GM19328 (cell line): ENCODE data around the gene KLHL26.

Experiments used
- ATAC-seq: cut with Tn5 transposase; IDR thresholded peaks from one replicate; pipeline ENCODE4 v1.9.1; 2021; ENCODE audit warnings: mild to moderate bottlenecking, moderate library complexity; ENCODE audit not compliant: unreplicated experiment

KLHL26 gene

GRCh38 chr19:18612772-18613588, 23.8 kb upstream of the KLHL26 start, which contains the start of gene TMEM59L:
TSS of gene TMEM59L (plus strand) at chr19:18612870. CDS start at chr19:18612959, 89 bp downstream.
- no peak for ATAC-seq

GRCh38 chr19:18613589-18614234, 23.1 kb upstream of the KLHL26 start:
- ATAC-seq: no peak

- ATAC-seq: no peak
Observed at GRCh38 chr19:18616023-18616422, 20.8 kb upstream of the KLHL26 start.

GRCh38 chr19:18617562-18617961, 19.3 kb upstream of the KLHL26 start:
- no peak for ATAC-seq

GRCh38 chr19:18618236-18618635, 18.6 kb upstream of the KLHL26 start:
- ATAC-seq: no peak

- ATAC-seq: no peak
Observed at GRCh38 chr19:18620311-18620710, 16.5 kb upstream of the KLHL26 start.

- no peak for ATAC-seq
Observed at GRCh38 chr19:18620902-18621301, 15.9 kb upstream of the KLHL26 start.

- no peak for ATAC-seq
Observed at GRCh38 chr19:18626906-18627305, 9.9 kb upstream of the KLHL26 start.

GRCh38 chr19:18629166-18630088, 7.4 kb upstream of the KLHL26 start:
- no peak for ATAC-seq

- no peak for ATAC-seq
Observed at GRCh38 chr19:18633321-18633720, 3.5 kb upstream of the KLHL26 start.

- no peak for ATAC-seq
Observed at GRCh38 chr19:18634612-18635297, 2.1 kb upstream of the KLHL26 start.

GRCh38 chr19:18635831-18636182, 1.0 kb upstream of the KLHL26 start:
- ATAC-seq: no peak

GRCh38 chr19:18636183-18636968, 452 bp upstream of the KLHL26 start:
- peak; percentile 81 for ATAC-seq

- ATAC-seq: no peak
Observed at GRCh38 chr19:18637673-18638630, 1.1 kb downstream of the KLHL26 start.

GRCh38 chr19:18639706-18640243, 2.9 kb downstream of the KLHL26 start:
- ATAC-seq: no peak

GRCh38 chr19:18644196-18645034, 7.6 kb downstream of the KLHL26 start:
- no peak for ATAC-seq

GRCh38 chr19:18645035-18645511, 8.2 kb downstream of the KLHL26 start:
- no peak for ATAC-seq
